Parathyroid adenoma (tissue), 2 donors: ENCODE results near the gene TMEM218.

Source experiments
- H2AFZ ChIP-seq: fragments of 300-600 bp; sonication (generic); one replicate; pipeline ENCODE4 v1.7.0; 2017; ENCODE audit warnings: antibody characterized with exemption, mild to moderate bottlenecking
- H3K27ac ChIP-seq: fragments of 300-600 bp; sonication (generic); one replicate; pipeline ENCODE4 v1.7.0; 2017
- H3K27me3 ChIP-seq: fragments of 300-600 bp; sonication (generic); one replicate; pipeline ENCODE4 v1.7.0; 2017; ENCODE audit warnings: low read length; ENCODE audit not compliant: control insufficient read depth, insufficient read depth
- H3K36me3 ChIP-seq: fragments of 300-600 bp; sonication (generic); one replicate; pipeline ENCODE4 v1.7.0; 2017; ENCODE audit warnings: low read length; ENCODE audit not compliant: control insufficient read depth, insufficient read depth
- H3K4me1 ChIP-seq: fragments of 300-600 bp; sonication (generic); one replicate; pipeline ENCODE4 v1.7.0; 2017; ENCODE audit warnings: control low read depth
- H3K4me2 ChIP-seq: fragments of 300-600 bp; sonication (generic); one replicate; pipeline ENCODE4 v1.7.0; 2017; ENCODE audit warnings: low read length
- H3K4me3 ChIP-seq: fragments of 300-600 bp; sonication (generic); one replicate; pipeline ENCODE4 v1.7.0; 2017; ENCODE audit warnings: low read depth, low read length
- H3K79me2 ChIP-seq: fragments of 300-600 bp; sonication (generic); one replicate; pipeline ENCODE4 v1.7.0; 2017; ENCODE audit warnings: control low read depth
- H3K9ac ChIP-seq: fragments of 300-600 bp; sonication (generic); one replicate; pipeline ENCODE4 v1.7.0; 2017; ENCODE audit warnings: mild to moderate bottlenecking
- H3K9me3 ChIP-seq: fragments of 300-600 bp; sonication (generic); one replicate; pipeline ENCODE4 v1.7.0; 2017; ENCODE audit warnings: low read length; ENCODE audit not compliant: control insufficient read depth
- CTCF ChIP-seq: fragments of 300-600 bp; sonication (generic); IDR thresholded peaks from one replicate; pipeline ENCODE4 v1.7.0; 2017; ENCODE audit warnings: antibody characterized with exemption, mild to moderate bottlenecking
- donor health status: primary hyperparathyroidism.

TMEM218 gene

GRCh38 chr11:125052047-125052446 is 59.4 kb downstream of the TMEM218 start:
- TF ChIP-seq CTCF, result no peak

GRCh38 chr11:125049164-125049792 is 62.1 kb downstream of the TMEM218 start:
- Histone ChIP-seq H3K79me2 (no peaks in the 10 kb centered on the region), H3K27ac (no peak overlapping the region)
- TF ChIP-seq CTCF, result no peak

More at GRCh38 chr11:125052047-125052446, 59.4 kb downstream of the TMEM218 start:
- H2AFZ ChIP-seq, result no peak overlapping the region
- H3K4me2 ChIP-seq, result no peak overlapping the region
- H3K27ac ChIP-seq, result no peak overlapping the region
- no peaks in the 10 kb centered on the region for H3K36me3 ChIP-seq
- H3K9me3 ChIP-seq, result no peaks in the 10 kb centered on the region
- no peaks in the 10 kb centered on the region for H3K79me2 ChIP-seq
- H3K4me1 ChIP-seq, result no peaks in the 10 kb centered on the region
- no peaks in the 10 kb centered on the region for H3K27me3 ChIP-seq
- no peak overlapping the region for H3K4me3 ChIP-seq
- H3K9ac ChIP-seq, result no peak overlapping the region

More at GRCh38 chr11:125049164-125049792, 62.1 kb downstream of the TMEM218 start:
- no peaks in the 10 kb centered on the region for H3K27me3 ChIP-seq
- no peaks in the 10 kb centered on the region for H3K4me1 ChIP-seq
- H3K4me2 ChIP-seq, result no peak overlapping the region
- no peaks in the 10 kb centered on the region for H3K36me3 ChIP-seq
- no peak overlapping the region for H2AFZ ChIP-seq
- no peaks in the 10 kb centered on the region for H3K9me3 ChIP-seq
- no peak overlapping the region for H3K4me3 ChIP-seq
- no peak overlapping the region for H3K9ac ChIP-seq
